SKM-1 (cell line): ENCODE measurements around the gene APMAP.
A peak's percentile ranks its signal among the peaks of the same experiment; 100 is the strongest.

Source experiments
- DNase-seq: peaks from one replicate; lab custom pipeline; 2025; ENCODE audit not compliant: unreplicated experiment; lab: John Stamatoyannopoulos, UW

The APMAP gene

DNA sequence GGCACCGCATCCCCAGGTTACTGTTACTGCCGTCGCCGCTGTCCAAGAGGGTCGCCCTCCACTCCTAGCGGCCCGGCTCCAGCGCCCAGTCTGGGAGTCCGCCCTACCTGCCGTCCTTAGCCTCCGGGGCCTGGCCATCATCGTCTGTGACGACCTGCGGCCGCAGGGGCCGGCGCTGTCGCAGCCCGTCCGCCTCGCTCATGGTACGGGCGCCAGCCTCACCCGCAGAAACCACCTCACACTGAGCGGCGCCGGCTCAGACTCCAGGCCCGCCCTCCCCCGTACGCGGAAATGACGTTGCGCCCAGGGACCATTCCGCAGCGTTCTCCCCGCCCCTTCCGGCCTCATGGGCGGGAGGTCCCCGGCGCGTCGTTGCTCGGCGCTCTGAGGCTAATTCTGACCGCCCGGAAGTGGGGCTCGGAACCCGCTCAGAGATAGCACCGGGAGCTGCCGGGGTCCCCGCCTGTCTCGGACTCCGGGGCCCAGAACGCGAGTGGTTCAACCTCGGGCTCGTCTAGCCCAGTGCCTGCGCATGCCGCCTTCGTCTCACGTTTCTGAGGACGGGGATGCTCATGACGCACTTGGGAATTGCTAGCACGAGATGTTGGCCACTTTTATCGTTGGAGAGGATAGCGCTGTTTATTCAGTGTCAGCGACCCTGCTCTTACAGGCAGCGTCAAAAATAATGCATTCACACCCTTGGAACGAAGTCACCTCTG lies at the start of gene APMAP:
TSS of gene APMAP (minus strand) at position 265 of the 719 bp plus-strand sequence. CDS start at position 202, 63 bp downstream.
- DNase-seq = peak; percentile 71

GRCh38 chr20:25041813-25042530 lies 49.4 kb upstream of the APMAP start:
- DNase-seq = no peak

GRCh38 chr20:25040438-25040831 lies 47.9 kb upstream of the APMAP start:
- DNase-seq = no peak

DNA sequence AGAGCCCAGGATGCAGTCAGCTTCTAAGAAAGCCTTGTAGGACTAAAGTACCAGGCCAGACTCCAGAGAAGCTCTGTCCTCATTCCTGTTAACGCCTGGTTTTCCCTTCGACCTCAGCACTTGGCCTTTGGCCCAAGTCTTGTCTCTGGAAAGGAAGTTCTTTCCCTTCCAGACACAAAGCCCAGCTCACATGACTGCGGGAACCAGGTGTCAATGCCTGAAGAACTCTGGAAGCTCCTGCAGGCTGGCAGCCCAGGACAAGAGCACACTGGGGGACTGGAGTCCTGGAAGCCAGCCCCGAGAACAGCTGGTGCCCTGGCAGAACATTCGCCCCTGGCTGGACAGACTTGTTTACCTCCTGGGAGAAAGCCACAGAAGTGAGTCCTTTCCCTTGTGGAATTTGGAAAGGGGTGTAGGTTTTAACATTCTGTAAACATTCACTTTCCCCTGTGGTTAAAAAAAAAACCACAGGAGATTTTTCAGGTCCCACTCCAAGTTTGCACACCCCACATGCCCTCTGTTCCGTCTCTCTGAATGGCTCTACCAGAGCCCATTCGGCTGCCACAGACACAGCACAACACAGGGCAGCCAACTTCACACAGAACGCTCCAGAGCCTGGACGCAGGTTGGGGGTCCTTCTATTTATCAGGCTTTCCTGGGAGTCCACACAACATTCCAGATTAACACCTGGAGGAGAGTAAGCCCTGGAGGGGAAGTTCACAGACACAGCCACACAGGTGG lies 47.3 kb upstream of the APMAP start:
- DNase-seq = no peak

- no peak for DNase-seq
These were observed 46.1 kb upstream of the APMAP start for GRCh38 chr20:25038591-25039015.

DNA sequence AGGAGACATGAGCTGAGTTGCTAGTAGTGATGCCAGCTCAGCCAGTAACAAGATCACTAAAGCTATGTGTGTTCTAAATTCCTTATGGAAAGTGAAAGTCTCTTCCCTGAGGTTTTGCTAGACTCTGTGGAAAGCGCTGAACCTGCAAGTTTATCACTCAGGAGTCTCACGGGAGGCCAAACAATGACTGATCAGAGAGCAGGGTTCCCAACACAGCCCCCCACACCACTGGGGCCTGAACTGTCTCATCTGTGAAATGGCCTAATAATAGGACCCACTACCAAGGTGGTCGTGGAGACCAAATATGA lies 45.5 kb upstream of the APMAP start:
- DNase-seq = no peak

DNA sequence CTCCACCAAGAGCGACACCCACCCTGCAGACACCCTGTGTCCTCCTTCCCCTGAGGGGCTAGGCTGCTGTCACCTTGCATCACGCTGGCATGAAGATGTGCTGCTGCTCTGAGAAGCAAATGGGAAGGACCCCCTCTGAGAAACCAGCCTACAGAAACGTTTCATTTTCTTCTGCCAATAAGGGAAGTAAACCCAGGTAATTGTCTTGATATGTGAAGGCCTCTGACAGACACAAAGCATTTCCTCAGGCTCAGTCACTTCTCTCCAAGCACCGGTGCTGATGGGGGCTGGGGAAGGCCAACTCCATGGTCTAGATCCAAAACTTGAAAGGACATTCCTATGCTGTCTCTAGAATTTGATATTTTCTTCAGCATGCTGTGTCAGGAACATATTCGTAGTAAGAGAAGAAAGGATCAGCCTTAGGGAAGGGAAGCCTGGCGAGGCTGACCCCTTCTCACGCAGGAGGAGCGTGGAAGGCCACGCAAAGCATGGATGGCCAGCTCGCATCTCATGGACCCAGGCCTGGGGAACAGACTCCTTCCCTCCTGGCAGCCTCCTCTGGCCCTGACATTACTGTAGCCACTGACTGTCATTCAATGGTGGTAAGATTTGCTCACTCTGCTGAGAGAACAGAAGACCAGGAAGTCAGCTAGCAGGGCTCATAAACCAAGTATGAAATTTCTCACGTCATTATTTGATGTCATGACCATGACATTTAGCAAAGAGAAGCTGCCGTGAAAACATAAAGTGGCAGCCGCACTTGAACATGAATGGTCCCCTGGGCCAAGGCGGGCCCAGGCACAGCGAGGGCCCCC lies 44.9 kb upstream of the APMAP start:
- DNase-seq = no peak

GRCh38 chr20:25036331-25036936 lies 43.9 kb upstream of the APMAP start:
- DNase-seq = no peak

DNA sequence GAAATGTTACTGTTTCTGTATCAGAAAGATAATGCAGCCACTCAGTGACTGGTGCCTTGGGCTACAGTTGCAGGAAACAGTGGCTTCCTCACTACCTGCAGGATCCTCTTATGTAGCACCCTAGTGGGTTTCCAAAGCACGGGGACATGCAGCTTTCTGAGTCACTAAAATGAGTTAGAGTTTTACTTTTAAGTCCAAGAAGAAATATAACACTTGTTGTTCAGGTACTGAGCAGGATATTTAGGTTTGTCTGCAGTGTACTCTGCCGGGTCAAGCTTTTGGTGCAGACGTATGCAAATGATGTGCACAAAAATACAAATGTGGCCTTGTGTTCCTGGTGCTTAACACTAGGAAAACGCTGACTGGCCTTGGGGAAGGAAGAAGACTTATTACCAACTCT lies 43.4 kb upstream of the APMAP start:
- DNase-seq = no peak

GRCh38 chr20:25033924-25034300 lies 41.4 kb upstream of the APMAP start:
- DNase-seq = no peak

GRCh38 chr20:25033265-25033923 lies 40.8 kb upstream of the APMAP start:
- no peak for DNase-seq

DNA sequence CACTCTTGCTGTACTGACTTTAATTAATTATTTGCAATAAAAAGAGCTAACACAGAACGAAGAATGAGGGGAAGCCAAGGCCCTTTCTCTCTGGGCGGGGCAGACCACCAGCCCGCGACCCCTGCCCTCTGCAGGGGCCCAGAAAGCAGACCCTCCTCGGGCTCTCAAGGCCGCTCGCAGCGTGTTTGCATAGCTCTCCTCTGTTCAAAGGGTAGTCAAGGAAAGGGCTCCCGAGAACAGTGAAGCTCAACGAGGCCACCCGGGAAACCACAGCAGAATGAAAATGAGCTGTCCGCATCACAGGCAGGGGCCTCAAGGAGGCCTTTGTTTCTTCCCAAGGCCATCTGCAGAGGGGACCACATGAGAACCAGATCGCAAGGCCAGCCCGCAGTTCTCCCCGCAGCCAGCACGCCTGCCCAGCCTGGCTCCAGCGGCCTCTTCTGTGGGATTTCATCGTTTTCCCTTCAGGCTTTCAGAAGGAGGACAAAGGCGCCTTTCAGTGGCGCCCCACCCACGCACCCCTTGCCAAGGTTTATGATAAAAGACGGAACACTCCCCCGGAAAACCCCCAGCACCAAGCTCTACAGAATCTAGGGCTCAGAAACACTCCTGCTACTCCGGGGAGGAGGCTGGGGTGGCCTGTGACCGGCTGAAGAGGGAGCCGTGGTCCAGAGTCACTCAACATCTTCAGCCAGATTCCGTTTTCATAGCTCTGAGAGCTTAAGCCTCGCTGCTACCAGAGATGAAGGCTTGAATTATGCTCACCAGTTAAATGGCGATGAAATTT lies 40.1 kb upstream of the APMAP start:
- no peak for DNase-seq

GRCh38 chr20:25032065-25032477 lies 39.5 kb upstream of the APMAP start:
- no peak for DNase-seq

DNA sequence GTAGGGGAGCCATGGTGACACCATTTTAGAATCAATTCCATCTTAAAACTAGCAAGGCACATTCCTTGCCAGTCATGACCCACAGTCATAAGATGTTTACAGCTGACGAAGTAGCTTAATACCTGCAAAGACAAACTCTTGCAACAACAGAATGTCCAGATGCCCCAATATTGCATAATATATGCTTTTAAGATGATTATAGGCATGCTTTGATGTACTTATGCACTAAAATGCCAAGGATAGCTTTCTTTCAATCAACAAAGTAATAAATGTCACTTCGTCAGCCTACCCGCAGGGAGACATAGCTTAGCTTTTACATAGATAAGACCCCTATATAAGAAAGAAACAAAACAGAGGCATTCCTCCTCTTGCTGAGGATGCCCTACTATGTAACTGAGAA lies 38.7 kb upstream of the APMAP start:
- DNase-seq = no peak

DNA sequence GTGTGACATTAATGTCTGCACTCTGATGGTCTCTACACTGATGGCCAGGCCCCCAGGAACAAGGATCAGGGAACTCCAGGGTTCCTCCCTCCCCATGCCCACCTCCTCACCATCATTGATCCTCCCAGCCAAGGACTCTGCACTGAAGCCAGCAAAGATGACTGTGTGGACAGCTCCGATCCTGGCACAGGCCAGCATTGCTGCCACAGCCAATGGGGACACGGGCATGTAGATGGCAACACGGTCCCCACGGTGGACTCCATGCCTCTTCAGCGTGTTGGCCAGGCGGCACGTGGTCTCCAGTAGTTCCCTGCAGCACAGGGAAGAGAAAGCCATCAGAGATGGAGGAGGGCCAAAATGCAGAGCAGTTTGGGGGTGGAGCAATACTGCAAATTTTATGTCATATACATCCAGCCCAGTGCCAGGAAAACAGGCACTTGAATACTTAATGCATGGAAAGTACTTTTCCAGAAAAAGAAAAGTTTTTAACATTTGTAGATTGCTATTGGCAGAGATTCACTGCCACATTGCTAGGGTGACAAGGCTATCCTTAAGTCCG lies 38.2 kb upstream of the APMAP start:
- no peak for DNase-seq

DNA sequence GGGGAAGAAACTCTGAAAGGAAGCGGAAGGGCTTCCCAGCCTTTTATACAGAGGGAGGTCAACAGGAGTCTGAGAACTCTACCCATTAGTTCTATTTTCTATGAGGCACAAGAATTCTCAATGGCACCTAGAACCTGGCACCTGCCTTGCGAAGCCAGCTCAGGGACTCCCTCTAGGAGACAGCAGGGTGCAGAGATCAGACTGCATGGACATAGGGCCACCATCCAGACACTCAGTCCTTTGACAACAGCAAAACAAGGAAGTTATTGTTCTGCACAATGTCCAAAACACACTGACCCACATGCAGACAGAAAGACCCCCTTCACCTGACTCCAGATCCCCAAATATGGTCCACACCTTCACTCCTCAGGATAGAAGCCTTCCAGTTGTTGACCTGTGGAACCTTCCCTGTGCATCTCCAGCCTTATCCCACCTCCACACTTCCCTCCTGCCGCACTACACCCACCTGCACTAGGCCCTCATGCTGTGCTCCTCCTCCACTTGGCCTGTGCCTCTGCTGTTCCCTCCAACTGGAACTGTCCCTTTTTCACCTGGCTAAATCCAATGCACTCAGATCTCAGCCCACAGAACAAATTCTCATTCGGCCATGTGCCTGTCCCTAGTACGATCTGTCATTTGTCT lies 37.6 kb upstream of the APMAP start:
- no peak for DNase-seq

DNA sequence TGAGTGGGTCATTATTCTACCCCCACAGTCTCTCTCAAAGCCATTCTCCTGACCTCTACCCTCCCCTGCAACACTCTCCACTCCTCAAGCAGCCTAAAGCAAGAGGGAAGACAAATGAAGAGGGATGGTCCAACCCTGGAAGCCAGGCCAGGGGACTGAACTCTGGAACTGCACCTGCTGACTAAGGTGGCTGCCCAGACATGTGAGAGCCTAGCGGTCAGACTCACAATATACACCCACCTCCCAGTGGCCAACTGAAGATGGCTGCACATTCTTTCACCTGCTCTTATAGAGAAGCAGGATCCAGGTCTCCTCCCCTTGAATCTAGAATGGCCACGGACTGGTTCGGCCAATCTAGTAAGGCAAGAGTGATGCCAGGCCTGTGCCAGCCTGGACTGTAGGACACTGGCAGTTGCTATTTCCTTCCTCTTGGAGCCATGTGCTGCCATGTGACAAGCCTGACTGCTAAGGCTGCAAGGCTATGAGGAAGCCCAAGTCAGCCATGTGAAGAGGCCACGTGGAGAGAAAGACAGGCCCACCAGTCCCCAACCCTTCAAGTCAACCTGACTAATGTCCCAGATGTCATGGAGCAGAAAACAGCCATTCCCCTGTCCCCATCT lies 33.5 kb upstream of the APMAP start:
- DNase-seq = no peak

DNA sequence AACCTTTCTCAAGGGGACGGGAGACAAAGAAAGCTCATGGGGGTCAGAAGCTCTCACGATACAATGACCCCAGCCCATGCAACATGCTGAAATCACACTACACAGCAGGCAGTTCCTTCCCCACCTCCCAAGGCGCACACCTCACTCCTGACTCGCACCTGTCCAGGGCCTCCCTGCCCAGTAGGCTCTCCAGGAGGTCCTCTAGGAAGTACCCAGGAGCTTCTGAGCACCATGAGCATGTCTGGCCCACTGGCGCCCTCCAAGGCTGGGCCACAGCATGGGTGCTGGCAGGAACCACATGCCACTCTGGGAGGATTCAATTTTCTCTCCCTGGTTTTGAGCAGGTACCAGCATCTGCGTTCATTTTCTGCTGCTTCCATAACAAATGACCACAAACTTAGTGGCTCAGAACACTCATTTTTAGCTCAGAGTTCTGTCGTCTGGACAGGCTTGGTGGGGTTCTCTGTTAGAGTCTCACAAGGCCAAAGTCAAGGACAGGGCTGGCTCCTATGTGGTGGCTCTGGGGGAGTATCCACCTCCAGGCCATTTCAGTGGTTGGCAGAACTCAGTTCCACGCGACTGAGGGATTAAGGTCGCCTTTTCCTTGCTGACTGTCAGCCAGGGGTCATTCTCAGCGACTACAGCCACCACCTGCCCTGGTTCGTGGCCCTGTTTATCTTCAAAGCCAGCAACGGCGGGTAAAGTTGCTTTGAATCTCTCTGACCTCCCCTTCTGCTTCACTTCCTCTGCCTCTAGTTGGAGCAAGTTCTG lies 32.7 kb upstream of the APMAP start:
- DNase-seq = no peak
